K562 (cell line): ENCODE data around the gene MAST4. TPM values are rescaled to one million over a fixed set of nuclear protein-coding genes. Genes with fewer than 3 reads are reported as not detected.

ENCODE experiments used
- FOXP4 ChIP-seq: sonication (generic); formaldehyde crosslinking; IDR thresholded peaks from 2 replicates; pipeline ENCODE4 v1.8.0; 2022; ENCODE audit warnings: mild to moderate bottlenecking, missing genetic modification reagents, borderline replicate concordance
- NCOR1 ChIP-seq: fragments of 450-650 bp; IDR thresholded peaks from 2 replicates; pipeline ENCODE4 v1.6.1; 2016; ENCODE audit warnings: mild to moderate bottlenecking, moderate library complexity
- NONO ChIP-seq, 2 experiments: fragments of 200-400 bp in 1 of 2; fragments of 450-650 bp in 1 of 2; formaldehyde crosslinking in 1 of 2; IDR thresholded peaks; 2 replicates each; pipeline ENCODE4 v1.6.1; 2017; ENCODE audit warnings: low read depth in 2 of 2, mild to moderate bottlenecking in 2 of 2, moderate library complexity in 2 of 2, low read length in 1 of 2
- polyA plus RNA-seq, 8 experiments: library from polyadenylated mRNA; depleted of rRNA in 4 of 8; stranded (reverse) in 5 of 8; unstranded in 3 of 8; fragments of >200 nt; fragmentation: Nextera tagmentation in 2 of 8; fragmentation: Illumina TruSeq in 1 of 8; extraction: Ambion mirVana in 2 of 8; extraction: Trizol in 1 of 8; gene quantifications; 2 replicates each; pipeline versions ENCODE4 v1.2.1 to v1.2.3, GENCODE V29; 2011 to 2014; ENCODE audit warnings: inconsistent platforms in 1 of 8, missing spikeins in 1 of 8
- total RNA-seq, 7 experiments: library from RNA; depleted of rRNA in 6 of 7; stranded (reverse); fragments of >200 nt in 6 of 7; fragmentation: Illumina TruSeq in 2 of 7; extraction: Trizol in 2 of 7; gene quantifications; 2 replicates each; pipeline versions ENCODE4 v1.2.1 to v1.2.3, GENCODE V29; 2011 to 2021; ENCODE audit warnings: low replicate concordance in 1 of 7

The MAST4 gene
- total and polyA plus RNA-seq, 9 of the 15 experiments (the other 6 are each of a cell fraction or from before 2014, with no cell fraction given) = 0.88 to 10.1 (median 5.2) TPM

GRCh38 chr5:67216564-67216963, 620.4 kb downstream of the MAST4 start (continued):
- TF ChIP-seq FOXP4 (CRISPR knock-in tag) (no peak), NONO (IDR thresholded peaks at IDR 0.05; ENCODE audit: low read depth in 2 of 2, low read length in 1 of 2) (no peak), NCOR1 (no peak)
